HL-60 (cell line): ENCODE results near the gene SIGLEC6.

Experiments used
- GABPA ChIP-seq: IDR thresholded peaks from 2 replicates; pipeline ENCODE4 v1.6.1; 2012; ENCODE audit warnings: low read depth
- POLR2AphosphoS5 ChIP-seq: IDR thresholded peaks from 2 replicates; pipeline ENCODE4 v1.6.1; 2012; ENCODE audit warnings: low read depth
- REST ChIP-seq: IDR thresholded peaks from 2 replicates; pipeline ENCODE4 v1.6.1; 2012; ENCODE audit warnings: low read depth; ENCODE audit not compliant: insufficient replicate concordance
- TF ChIP-seq, protein P1 (sequence below): IDR thresholded peaks from one replicate; pipeline ENCODE4 v1.5.1; 2011; ENCODE audit warnings: low read length, control low read depth, inconsistent platforms; ENCODE audit not compliant: insufficient read depth

DNA sequence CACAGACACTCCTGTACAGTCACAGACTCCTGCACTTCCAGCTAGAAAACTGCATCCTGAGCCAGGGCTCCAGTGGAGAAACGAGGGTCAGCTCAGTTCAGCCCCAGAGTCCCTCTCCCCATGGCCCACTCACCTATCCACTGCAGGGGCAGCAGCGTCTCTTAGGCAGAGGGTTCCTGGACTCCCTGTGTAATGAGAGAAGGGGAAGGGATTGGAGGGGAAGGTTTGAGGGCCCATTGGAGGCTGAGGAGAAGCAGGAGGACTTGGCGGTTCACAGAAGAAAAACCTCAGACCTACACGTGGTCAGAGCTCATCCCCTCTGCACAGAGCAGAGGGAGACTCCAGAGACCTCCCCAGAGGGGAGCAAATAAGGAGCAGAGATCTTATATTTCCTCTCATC, 62.3 kb downstream of the SIGLEC6 start:
- TF ChIP-seq, protein P1, sequence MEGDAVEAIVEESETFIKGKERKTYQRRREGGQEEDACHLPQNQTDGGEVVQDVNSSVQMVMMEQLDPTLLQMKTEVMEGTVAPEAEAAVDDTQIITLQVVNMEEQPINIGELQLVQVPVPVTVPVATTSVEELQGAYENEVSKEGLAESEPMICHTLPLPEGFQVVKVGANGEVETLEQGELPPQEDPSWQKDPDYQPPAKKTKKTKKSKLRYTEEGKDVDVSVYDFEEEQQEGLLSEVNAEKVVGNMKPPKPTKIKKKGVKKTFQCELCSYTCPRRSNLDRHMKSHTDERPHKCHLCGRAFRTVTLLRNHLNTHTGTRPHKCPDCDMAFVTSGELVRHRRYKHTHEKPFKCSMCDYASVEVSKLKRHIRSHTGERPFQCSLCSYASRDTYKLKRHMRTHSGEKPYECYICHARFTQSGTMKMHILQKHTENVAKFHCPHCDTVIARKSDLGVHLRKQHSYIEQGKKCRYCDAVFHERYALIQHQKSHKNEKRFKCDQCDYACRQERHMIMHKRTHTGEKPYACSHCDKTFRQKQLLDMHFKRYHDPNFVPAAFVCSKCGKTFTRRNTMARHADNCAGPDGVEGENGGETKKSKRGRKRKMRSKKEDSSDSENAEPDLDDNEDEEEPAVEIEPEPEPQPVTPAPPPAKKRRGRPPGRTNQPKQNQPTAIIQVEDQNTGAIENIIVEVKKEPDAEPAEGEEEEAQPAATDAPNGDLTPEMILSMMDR: no peak
- TF ChIP-seq POLR2AphosphoS5 (no peak), REST (no peak), GABPA (no peak)
